C4-2B (cell line): ENCODE data around the gene ADPRH.

Experiments used
- CTCF ChIP-seq: fragments of 450-650 bp; conservative IDR thresholded peaks from 2 replicates; pipeline ENCODE4 v1.5.1; 2017; ENCODE audit warnings: mild to moderate bottlenecking
- ZFX ChIP-seq: fragments of 450-650 bp; IDR thresholded peaks from 2 replicates; pipeline ENCODE4 v1.6.1; 2017

GRCh38 chr3:119529883-119530282 lies 49.4 kb upstream of the ADPRH start:
- TF ChIP-seq CTCF (no peak), ZFX (no peak)
